HG03039 (cell line): ENCODE data around the gene MRI1.
A peak's percentile ranks its signal among the peaks of the same experiment; 100 is the strongest.
"Not testable (repeated sequence)": the region's sequence is repeated elsewhere in the genome, so short reads cannot be mapped to it uniquely, and the experiment has no call there.

Experiments
- ATAC-seq: cut with Tn5 transposase; IDR thresholded peaks from one replicate; pipeline ENCODE4 v1.9.1; 2021; ENCODE audit warnings: mild to moderate bottlenecking, moderate library complexity; ENCODE audit not compliant: unreplicated experiment

MRI1 gene

GRCh38 chr19:13757805-13758772, 6.2 kb upstream of the MRI1 start:
- no peak for ATAC-seq

GRCh38 chr19:13758795-13759194, 5.5 kb upstream of the MRI1 start:
- no peak for ATAC-seq

- ATAC-seq = no peak
Measured at GRCh38 chr19:13761423-13761822, 2.9 kb upstream of the MRI1 start.

GRCh38 chr19:13762635-13763235, 1.6 kb upstream of the MRI1 start:
- ATAC-seq = no peak

GRCh38 chr19:13763265-13763664, 1.1 kb upstream of the MRI1 start:
- no peak for ATAC-seq

GRCh38 chr19:13764821-13765394, 586 bp downstream of the MRI1 start:
- no peak for ATAC-seq

GRCh38 chr19:13765395-13766094, 1.2 kb downstream of the MRI1 start:
- no peak for ATAC-seq

- no peak for ATAC-seq
Measured at GRCh38 chr19:13766095-13766481, 1.8 kb downstream of the MRI1 start.

GRCh38 chr19:13768510-13768909, 4.2 kb downstream of the MRI1 start:
- no peak for ATAC-seq

- ATAC-seq = no peak
Measured at GRCh38 chr19:13770013-13770635, 5.8 kb downstream of the MRI1 start.

GRCh38 chr19:13774217-13775191, 10.2 kb downstream of the MRI1 start, which contains the start of gene C19orf53:
C19orf53 (plus strand) TSS chr19:13774456; CDS start chr19:13774478, 22 bp downstream.
- ATAC-seq = peak; percentile 87

GRCh38 chr19:13778398-13778797, 14.1 kb downstream of the MRI1 start:
- ATAC-seq = no peak

- ATAC-seq = no peak
Measured at GRCh38 chr19:13778847-13779246, 14.5 kb downstream of the MRI1 start.

- not testable (repeated sequence) for ATAC-seq
Measured at GRCh38 chr19:13779794-13780193, 15.5 kb downstream of the MRI1 start.

- no peak for ATAC-seq
Measured at GRCh38 chr19:13781547-13781946, 17.2 kb downstream of the MRI1 start.

- ATAC-seq = no peak
Measured at GRCh38 chr19:13782537-13782936, 18.2 kb downstream of the MRI1 start.

- ATAC-seq = no peak
Measured at GRCh38 chr19:13783565-13784500, 19.5 kb downstream of the MRI1 start.

- no peak for ATAC-seq
Measured at GRCh38 chr19:13784731-13785452, 20.6 kb downstream of the MRI1 start.
